AG04450 (cell line): ENCODE results near the gene ZNF622. TPM values are rescaled to one million over a fixed set of nuclear protein-coding genes. Genes with fewer than 3 reads are reported as not detected.

ENCODE experiments used
- CTCF ChIA-PET: fragments of 300-600, 350-600 bp; formaldehyde crosslinking; extraction: SDS; loops from one replicate; lab custom pipeline; 2022; ENCODE audit warnings: antibody characterized with exemption, inconsistent platforms; lab: Charles Lee
- POLR2A ChIA-PET: fragments of 350-600 bp; formaldehyde crosslinking; extraction: SDS; loops from one replicate; lab custom pipeline; 2021; ENCODE audit warnings: antibody characterized with exemption, inconsistent platforms; lab: Yijun Ruan, JAX
- DNase-seq: peaks from one replicate; pipeline ENCODE4 v3.0.0-alpha.2; 2011; ENCODE audit warnings: low read depth, low spot score
- H3K27ac ChIP-seq: one replicate; pipeline ENCODE4 v1.5.1; 2012; ENCODE audit warnings: low read depth, low read length, control low read depth
- H3K27me3 ChIP-seq: one replicate; pipeline ENCODE4 v1.6.0; 2012; ENCODE audit warnings: low read length; ENCODE audit not compliant: control insufficient read depth, insufficient read depth
- H3K4me3 ChIP-seq: 2 replicates; pipeline ENCODE4 v1.5.1; 2011; ENCODE audit warnings: mild to moderate bottlenecking, low read depth, low read length, control low read depth
- H3K9me3 ChIP-seq: 2 replicates; pipeline ENCODE4 v1.5.1; 2012; ENCODE audit warnings: low read length; ENCODE audit not compliant: control insufficient read depth, insufficient read depth
- polyA plus RNA-seq: library from polyadenylated mRNA; depleted of rRNA; stranded (reverse); fragments of >200 nt; gene quantifications from 2 replicates; pipeline ENCODE4 v1.2.3, GENCODE V29; 2011
- TF ChIP-seq, protein P1 (sequence below): IDR thresholded peaks from 2 replicates; pipeline ENCODE4 v1.5.1; 2011; ENCODE audit warnings: low read depth, low read length, control low read depth, inconsistent platforms

Gene ZNF622
- polyA plus RNA-seq, 1 experiment = 21.5 TPM

DNA sequence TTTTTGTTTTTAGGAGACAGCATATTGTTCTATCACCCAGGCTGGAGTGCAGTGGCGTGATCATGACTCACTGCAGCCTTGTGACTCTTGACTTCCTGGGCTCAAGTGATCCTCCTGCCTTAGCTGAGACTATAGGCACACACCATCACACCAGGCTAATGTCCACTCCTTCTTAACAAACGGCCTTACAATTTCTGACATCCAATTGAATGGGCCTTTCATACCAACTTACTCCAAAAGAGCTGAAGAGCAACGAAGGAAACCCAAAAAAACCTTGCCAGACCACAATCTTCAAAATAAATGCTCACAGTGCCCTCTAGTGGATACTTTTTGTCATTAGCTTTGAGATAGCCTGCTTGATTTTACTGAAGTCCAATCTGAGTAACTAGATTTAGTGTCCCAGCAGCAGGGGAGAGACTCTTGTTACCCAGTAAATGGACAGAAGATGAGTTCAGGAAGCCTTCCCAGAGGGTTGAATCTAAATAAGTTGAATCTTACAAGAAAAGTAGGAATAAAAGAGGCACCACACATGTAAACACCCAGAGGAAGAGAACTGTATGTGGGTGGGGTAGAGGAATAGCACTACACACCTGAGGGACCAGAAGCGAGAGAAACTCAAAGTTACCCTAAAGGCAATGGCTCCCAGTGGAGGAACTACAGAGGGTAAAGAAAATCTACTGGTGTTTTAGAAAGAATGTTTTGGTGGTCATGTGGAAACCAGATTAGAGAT is 9.3 kb downstream of the ZNF622 start:
- ChIA-PET CTCF (interaction anchor here (0.6 to 6.9 kb wide), 22 partner anchors 9 to 1777 kb away, joined by 3 to 77 read pairs (median 4); partner anchors contain the start of gene ZNF622), POLR2A (no interaction called here)
- peak; percentile 36 for DNase-seq
- H3K27me3 ChIP-seq = no peaks in the 10 kb centered on the region
- H3K9me3 ChIP-seq = no peaks in the 10 kb centered on the region
- TF ChIP-seq, protein P1, sequence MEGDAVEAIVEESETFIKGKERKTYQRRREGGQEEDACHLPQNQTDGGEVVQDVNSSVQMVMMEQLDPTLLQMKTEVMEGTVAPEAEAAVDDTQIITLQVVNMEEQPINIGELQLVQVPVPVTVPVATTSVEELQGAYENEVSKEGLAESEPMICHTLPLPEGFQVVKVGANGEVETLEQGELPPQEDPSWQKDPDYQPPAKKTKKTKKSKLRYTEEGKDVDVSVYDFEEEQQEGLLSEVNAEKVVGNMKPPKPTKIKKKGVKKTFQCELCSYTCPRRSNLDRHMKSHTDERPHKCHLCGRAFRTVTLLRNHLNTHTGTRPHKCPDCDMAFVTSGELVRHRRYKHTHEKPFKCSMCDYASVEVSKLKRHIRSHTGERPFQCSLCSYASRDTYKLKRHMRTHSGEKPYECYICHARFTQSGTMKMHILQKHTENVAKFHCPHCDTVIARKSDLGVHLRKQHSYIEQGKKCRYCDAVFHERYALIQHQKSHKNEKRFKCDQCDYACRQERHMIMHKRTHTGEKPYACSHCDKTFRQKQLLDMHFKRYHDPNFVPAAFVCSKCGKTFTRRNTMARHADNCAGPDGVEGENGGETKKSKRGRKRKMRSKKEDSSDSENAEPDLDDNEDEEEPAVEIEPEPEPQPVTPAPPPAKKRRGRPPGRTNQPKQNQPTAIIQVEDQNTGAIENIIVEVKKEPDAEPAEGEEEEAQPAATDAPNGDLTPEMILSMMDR = peak; percentile 66
- no peak overlapping the region for H3K27ac ChIP-seq
- H3K4me3 ChIP-seq = no peak overlapping the region

DNA sequence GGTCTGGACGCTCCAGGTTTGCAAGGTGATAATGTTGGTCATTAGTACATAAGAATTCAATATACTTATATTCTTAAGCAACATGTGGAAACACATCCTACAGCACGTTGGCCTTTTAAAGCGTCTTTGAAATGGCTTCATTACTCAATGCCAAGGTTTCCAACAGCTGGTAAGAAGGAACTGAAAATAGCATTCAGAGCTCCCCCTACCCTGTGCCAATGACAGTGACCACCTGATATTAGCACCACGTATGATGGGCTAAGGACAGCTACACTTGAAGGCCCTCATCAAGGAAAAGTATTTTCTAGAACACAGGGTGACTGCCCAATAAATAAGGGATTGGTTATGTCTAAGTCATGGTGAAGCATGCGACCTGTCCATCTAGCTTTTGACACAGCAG is 9.9 kb downstream of the ZNF622 start:
- ChIA-PET POLR2A (no interaction called here), CTCF (interaction anchor here (0.9 to 6.9 kb wide), 18 partner anchors 10 to 1062 kb away, joined by 3 to 77 read pairs (median 6); partner anchors contain the start of gene ZNF622)
- DNase-seq = no peak
- Histone ChIP-seq H3K9me3 (no peaks in the 10 kb centered on the region), H3K27ac (no peak overlapping the region), H3K27me3 (no peaks in the 10 kb centered on the region), H3K4me3 (no peak overlapping the region)
- TF ChIP-seq, protein P1 = no peak

DNA sequence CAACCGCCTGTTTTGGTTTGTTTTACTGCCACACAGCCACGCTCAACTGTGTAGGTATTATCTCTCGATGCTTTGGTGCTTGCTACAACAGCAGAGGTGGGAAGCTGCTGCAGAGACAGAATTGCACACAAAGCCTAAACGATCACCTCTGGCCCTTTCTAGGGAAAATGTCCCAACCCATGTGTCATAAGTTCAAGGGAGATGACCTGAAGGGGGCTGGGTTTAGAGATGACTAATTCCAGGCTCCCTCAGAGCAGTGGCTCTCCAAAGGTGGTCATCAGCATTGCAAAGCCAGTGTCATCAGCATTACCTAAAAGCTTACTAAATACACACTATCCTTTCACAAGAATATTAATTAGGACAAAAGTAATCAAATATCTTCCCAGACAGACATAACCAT is 10.9 kb downstream of the ZNF622 start:
- Histone ChIP-seq H3K4me3 (no peak overlapping the region), H3K27me3 (no peaks in the 10 kb centered on the region), H3K9me3 (no peaks in the 10 kb centered on the region), H3K27ac (no peak overlapping the region)
- TF ChIP-seq, protein P1 = no peak
- POLR2A ChIA-PET = no interaction called here
- CTCF ChIA-PET = interaction anchor here (0.7 to 6.9 kb wide), 6 partner anchors 9 to 757 kb away, joined by 4 to 77 read pairs (median 18); partner anchors contain the start of gene ZNF622
- no peak for DNase-seq

DNA sequence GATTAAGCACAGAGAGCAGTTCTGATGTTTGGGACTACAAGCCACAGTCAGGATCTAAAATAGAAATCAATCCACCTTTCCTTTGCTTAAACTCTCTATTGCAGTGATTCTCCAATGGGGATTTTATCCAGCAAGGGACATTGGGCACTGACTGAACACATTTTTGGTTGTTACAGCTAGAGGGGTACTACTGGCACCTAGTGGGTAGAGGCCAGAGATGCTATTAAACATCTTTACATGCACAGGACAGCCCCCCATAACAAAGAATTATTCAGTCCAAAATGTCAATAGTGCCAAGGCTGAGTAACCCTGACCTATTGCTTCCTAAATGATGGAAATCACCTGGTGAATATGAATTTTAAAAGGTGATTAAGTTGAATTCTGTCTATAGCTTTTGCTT is 12.0 kb downstream of the ZNF622 start:
- Histone ChIP-seq H3K27ac (no peak overlapping the region), H3K4me3 (no peak overlapping the region), H3K27me3 (no peaks in the 10 kb centered on the region), H3K9me3 (no peaks in the 10 kb centered on the region)
- POLR2A ChIA-PET = no interaction called here
- no peak for DNase-seq
- TF ChIP-seq, protein P1 = no peak
- CTCF ChIA-PET = interaction anchor here (6.9 kb wide), 1 partner anchor 293 kb away, joined by 77 read pairs; no protein-coding TSS in a partner anchor

DNA sequence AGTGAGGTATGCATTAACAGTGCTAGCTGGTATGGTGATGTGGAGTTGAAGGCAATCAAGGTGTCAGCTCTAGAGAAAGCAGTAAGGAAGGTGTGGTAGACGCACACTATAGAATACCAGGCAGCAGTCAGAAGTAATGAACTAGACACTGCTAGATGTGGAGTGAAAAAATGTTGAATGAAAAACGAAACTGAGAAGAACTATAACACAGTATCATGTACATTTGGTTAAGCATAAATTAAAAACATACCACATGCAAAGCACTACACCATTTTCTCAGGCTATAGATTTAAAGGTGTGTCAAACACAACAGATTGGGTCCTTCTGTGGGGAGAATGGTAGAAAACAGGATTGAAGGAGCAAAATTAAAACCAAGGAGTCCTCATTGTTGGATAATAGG is 15.4 kb downstream of the ZNF622 start:
- ChIA-PET CTCF (interaction anchor here (1.0 to 2.6 kb wide), 2 partner anchors 9 to 289 kb away, joined by 3 to 15 read pairs; no protein-coding TSS in a partner anchor), POLR2A (no interaction called here)
- no peak for DNase-seq
- Histone ChIP-seq H3K9me3 (no peaks in the 10 kb centered on the region), H3K27ac (no peak overlapping the region), H3K4me3 (no peak overlapping the region), H3K27me3 (no peaks in the 10 kb centered on the region)
- TF ChIP-seq, protein P1 = no peak
